ENCODE measurements around the gene ACSL3.

ACSL3 gene

GRCh38 chr2:222935688-222936298 is 75.0 kb downstream of the ACSL3 start:
- Histone ChIP-seq H3K4me1 (no peaks in the 10 kb centered on the region), H3K36me3 (peaks cover 82 to 99% (median 90%) of the 10 kb centered on the region in 11 experiments), H4K20me1 (peaks cover 0 to 20% (median 7%) of the 10 kb centered on the region in 11 experiments; a peak in 14 of 22 replicates), H3K4me3 (no peak overlapping the region), H3K9me3 (replicated peaks in 1 of 11) (peaks cover 22 to 37% (median 31%) of the 10 kb centered on the region in 11 experiments), H3K27ac (no peak overlapping the region), H3K9ac (no peak overlapping the region), H3K27me3 (no peaks in the 10 kb centered on the region), H3K4me2 (no peak overlapping the region)
- peak in 2 of 11 experiments; percentile 65 to 70; a peak in 5 of 22 replicates for TF ChIP-seq Cebpa-rat (IDR thresholded peaks at IDR 0.05)

- peaks cover 22 to 37% (median 31%) of the 10 kb centered on the region in 11 experiments for H3K9me3 ChIP-seq (replicated peaks in 1 of 11)
- no peak overlapping the region for H3K27ac ChIP-seq
- H3K4me1 ChIP-seq = no peaks in the 10 kb centered on the region
- H3K36me3 ChIP-seq = peaks cover 82 to 99% (median 90%) of the 10 kb centered on the region in 11 experiments
- no peaks in the 10 kb centered on the region for H3K27me3 ChIP-seq
- H3K4me3 ChIP-seq = no peak overlapping the region
- H3K4me2 ChIP-seq = no peak overlapping the region
- H4K20me1 ChIP-seq = peaks cover 0 to 20% (median 7%) of the 10 kb centered on the region in 11 experiments; a peak in 14 of 22 replicates
- no peak overlapping the region for H3K9ac ChIP-seq
- no peak for TF ChIP-seq Cebpa-rat (IDR thresholded peaks at IDR 0.05)
These were observed 75.9 kb downstream of the ACSL3 start for GRCh38 chr2:222936705-222937104.

GRCh38 chr2:222938327-222938726 is 77.5 kb downstream of the ACSL3 start:
- Histone ChIP-seq H3K9me3 (replicated peaks in 1 of 11) (peaks cover 22 to 37% (median 31%) of the 10 kb centered on the region in 11 experiments), H3K27ac (no peak overlapping the region), H3K4me1 (no peaks in the 10 kb centered on the region), H3K27me3 (no peaks in the 10 kb centered on the region), H3K36me3 (peaks cover 70 to 86% (median 80%) of the 10 kb centered on the region in 11 experiments), H3K4me3 (no peak overlapping the region), H4K20me1 (peaks cover 0 to 20% (median 7%) of the 10 kb centered on the region in 11 experiments; a peak in 14 of 22 replicates), H3K4me2 (no peak overlapping the region), H3K9ac (no peak overlapping the region)
- TF ChIP-seq Cebpa-rat (IDR thresholded peaks at IDR 0.05) = no peak

GRCh38 chr2:222939208-222939856 is 78.5 kb downstream of the ACSL3 start:
- Histone ChIP-seq H3K4me2 (no peak overlapping the region), H4K20me1 (peaks cover 0 to 20% (median 7%) of the 10 kb centered on the region in 11 experiments; a peak in 14 of 22 replicates), H3K36me3 (peaks cover 60 to 76% (median 70%) of the 10 kb centered on the region in 11 experiments), H3K9ac (no peak overlapping the region), H3K27ac (no peak overlapping the region), H3K27me3 (no peaks in the 10 kb centered on the region), H3K9me3 (replicated peaks in 1 of 11) (peaks cover 22 to 37% (median 31%) of the 10 kb centered on the region in 11 experiments), H3K4me3 (no peak overlapping the region), H3K4me1 (no peaks in the 10 kb centered on the region)
- TF ChIP-seq Cebpa-rat (IDR thresholded peaks at IDR 0.05) = no peak

- Histone ChIP-seq H3K27me3 (no peaks in the 10 kb centered on the region), H3K4me2 (no peak overlapping the region), H3K4me3 (no peak overlapping the region), H3K36me3 (peaks cover 54 to 69% (median 63%) of the 10 kb centered on the region in 11 experiments), H3K9ac (no peak overlapping the region), H3K4me1 (no peaks in the 10 kb centered on the region), H4K20me1 (peaks cover 0 to 20% (median 7%) of the 10 kb centered on the region in 11 experiments; a peak in 14 of 22 replicates), H3K27ac (no peak overlapping the region), H3K9me3 (replicated peaks in 1 of 11) (peaks cover 22 to 35% (median 29%) of the 10 kb centered on the region in 11 experiments)
- no peak for TF ChIP-seq Cebpa-rat (IDR thresholded peaks at IDR 0.05)
These were observed 79.1 kb downstream of the ACSL3 start for GRCh38 chr2:222939979-222940378.

- no peak for TF ChIP-seq Cebpa-rat (IDR thresholded peaks at IDR 0.05)
- Histone ChIP-seq H3K4me1 (no peaks in the 10 kb centered on the region), H3K9ac (no peak overlapping the region), H3K36me3 (peaks cover 39 to 54% (median 48%) of the 10 kb centered on the region in 11 experiments), H3K9me3 (replicated peaks in 1 of 11) (peaks cover 18 to 23% (median 22%) of the 10 kb centered on the region in 11 experiments), H4K20me1 (peaks cover 0 to 20% (median 7%) of the 10 kb centered on the region in 11 experiments; a peak in 14 of 22 replicates), H3K27me3 (no peaks in the 10 kb centered on the region), H3K27ac (no peak overlapping the region), H3K4me3 (no peak overlapping the region), H3K4me2 (no peak overlapping the region)
These were observed 80.7 kb downstream of the ACSL3 start for GRCh38 chr2:222941510-222942032.

- no peak overlapping the region for H3K27ac ChIP-seq
- no peak for TF ChIP-seq Cebpa-rat (IDR thresholded peaks at IDR 0.05)
- H3K36me3 ChIP-seq = peaks cover 29 to 44% (median 39%) of the 10 kb centered on the region in 11 experiments
- H3K4me2 ChIP-seq = no peak overlapping the region
- H3K4me3 ChIP-seq = no peak overlapping the region
- peaks cover 10 to 13% (median 12%) of the 10 kb centered on the region in 11 experiments; a peak in 20 of 22 replicates for H3K9me3 ChIP-seq (replicated peaks in 1 of 11)
- no peaks in the 10 kb centered on the region for H3K27me3 ChIP-seq
- H4K20me1 ChIP-seq = peaks cover 0 to 20% (median 7%) of the 10 kb centered on the region in 11 experiments; a peak in 14 of 22 replicates
- H3K4me1 ChIP-seq = no peaks in the 10 kb centered on the region
- H3K9ac ChIP-seq = no peak overlapping the region
These were observed 81.7 kb downstream of the ACSL3 start for GRCh38 chr2:222942561-222942960.

GRCh38 chr2:222942977-222943376 is 82.1 kb downstream of the ACSL3 start:
- no peak overlapping the region for H3K4me2 ChIP-seq
- no peak for TF ChIP-seq Cebpa-rat (IDR thresholded peaks at IDR 0.05)
- H4K20me1 ChIP-seq = peaks cover 0 to 20% (median 7%) of the 10 kb centered on the region in 11 experiments; a peak in 14 of 22 replicates
- H3K9me3 ChIP-seq (replicated peaks in 1 of 11) = peaks cover 6 to 9% (median 8%) of the 10 kb centered on the region in 11 experiments; a peak in 20 of 22 replicates
- H3K36me3 ChIP-seq = peaks cover 24 to 40% (median 34%) of the 10 kb centered on the region in 11 experiments
- H3K27me3 ChIP-seq = no peaks in the 10 kb centered on the region
- H3K4me3 ChIP-seq = no peak overlapping the region
- no peak overlapping the region for H3K27ac ChIP-seq
- no peak overlapping the region for H3K9ac ChIP-seq
- H3K4me1 ChIP-seq = no peaks in the 10 kb centered on the region

GRCh38 chr2:222943820-222944219 is 83.0 kb downstream of the ACSL3 start:
- no peak overlapping the region for H3K9ac ChIP-seq
- no peak overlapping the region for H3K4me2 ChIP-seq
- H3K27ac ChIP-seq = no peak overlapping the region
- H3K9me3 ChIP-seq (replicated peaks in 1 of 11) = peaks cover 0 to under 1% (median 0%) of the 10 kb centered on the region in 11 experiments; a peak in 3 of 22 replicates
- no peaks in the 10 kb centered on the region for H3K4me1 ChIP-seq
- no peak for TF ChIP-seq Cebpa-rat (IDR thresholded peaks at IDR 0.05)
- H3K4me3 ChIP-seq = no peak overlapping the region
- H3K27me3 ChIP-seq = no peaks in the 10 kb centered on the region
- H4K20me1 ChIP-seq = peaks cover 0 to 17% (median 7%) of the 10 kb centered on the region in 11 experiments; a peak in 14 of 22 replicates
- H3K36me3 ChIP-seq = peaks cover 16 to 32% (median 26%) of the 10 kb centered on the region in 11 experiments; a peak in 21 of 22 replicates

All from BLaER1 treated with 17β-estradiol and CSF1 and Interleukin-3, amounts not matched to agents 10 nM and 100 nM (cell line).